ENCODE results near the gene CNTNAP5.

- TF ChIP-seq CTCF (conservative IDR thresholded peaks at IDR 0.05 in 1 of 2, IDR thresholded peaks at IDR 0.05 in 1 of 2; ENCODE audit: extremely low read depth in 1 of 2, insufficient read depth in 1 of 2, low read depth in 1 of 2, low read length in 2 of 2) = no peak
- no peak for TF ChIP-seq EZH2 (IDR thresholded peaks at IDR 0.05; ENCODE audit: borderline replicate concordance, low read length)
Measured at GRCh38 chr2:124692216-124692615, 667.1 kb downstream of the CNTNAP5 start.

Data from mammary epithelial cell (primary cell).